ENCODE measurements around the gene DGKG.

GRCh38 chr3:186299327-186299726 is 62.7 kb downstream of the DGKG start:
- no peak for TF ChIP-seq BCLAF1 (IDR thresholded peaks at IDR 0.05)
- TF ChIP-seq, protein P1, sequence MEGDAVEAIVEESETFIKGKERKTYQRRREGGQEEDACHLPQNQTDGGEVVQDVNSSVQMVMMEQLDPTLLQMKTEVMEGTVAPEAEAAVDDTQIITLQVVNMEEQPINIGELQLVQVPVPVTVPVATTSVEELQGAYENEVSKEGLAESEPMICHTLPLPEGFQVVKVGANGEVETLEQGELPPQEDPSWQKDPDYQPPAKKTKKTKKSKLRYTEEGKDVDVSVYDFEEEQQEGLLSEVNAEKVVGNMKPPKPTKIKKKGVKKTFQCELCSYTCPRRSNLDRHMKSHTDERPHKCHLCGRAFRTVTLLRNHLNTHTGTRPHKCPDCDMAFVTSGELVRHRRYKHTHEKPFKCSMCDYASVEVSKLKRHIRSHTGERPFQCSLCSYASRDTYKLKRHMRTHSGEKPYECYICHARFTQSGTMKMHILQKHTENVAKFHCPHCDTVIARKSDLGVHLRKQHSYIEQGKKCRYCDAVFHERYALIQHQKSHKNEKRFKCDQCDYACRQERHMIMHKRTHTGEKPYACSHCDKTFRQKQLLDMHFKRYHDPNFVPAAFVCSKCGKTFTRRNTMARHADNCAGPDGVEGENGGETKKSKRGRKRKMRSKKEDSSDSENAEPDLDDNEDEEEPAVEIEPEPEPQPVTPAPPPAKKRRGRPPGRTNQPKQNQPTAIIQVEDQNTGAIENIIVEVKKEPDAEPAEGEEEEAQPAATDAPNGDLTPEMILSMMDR (IDR thresholded peaks at IDR 0.05 in 2 of 3, conservative IDR thresholded peaks at IDR 0.05 in 1 of 3; ENCODE audit: control insufficient read depth in 2 of 3, extremely low read depth in 1 of 3, insufficient read depth in 1 of 3, low read depth in 3 of 3, low read length in 3 of 3), result no peak
- TF ChIP-seq POLR2A (IDR thresholded peaks at IDR 0.05; ENCODE audit: low read depth, low read length), result no peak
- no peak for TF ChIP-seq PRDM15 (CRISPR knock-in tag; IDR thresholded peaks at IDR 0.05)
- TF ChIP-seq RFX5 (IDR thresholded peaks at IDR 0.05; ENCODE audit: low read depth, low read length), result no peak
- TF ChIP-seq EP300 (IDR thresholded peaks at IDR 0.05; ENCODE audit: borderline replicate concordance in 1 of 2, control insufficient read depth in 1 of 2, low read depth in 2 of 2, low read length in 2 of 2), result no peak
- no peak for TF ChIP-seq USF1 (IDR thresholded peaks at IDR 0.05; ENCODE audit: borderline replicate concordance, extremely low read length, insufficient read depth, low read depth, low read length)
- TF ChIP-seq, protein P2, sequence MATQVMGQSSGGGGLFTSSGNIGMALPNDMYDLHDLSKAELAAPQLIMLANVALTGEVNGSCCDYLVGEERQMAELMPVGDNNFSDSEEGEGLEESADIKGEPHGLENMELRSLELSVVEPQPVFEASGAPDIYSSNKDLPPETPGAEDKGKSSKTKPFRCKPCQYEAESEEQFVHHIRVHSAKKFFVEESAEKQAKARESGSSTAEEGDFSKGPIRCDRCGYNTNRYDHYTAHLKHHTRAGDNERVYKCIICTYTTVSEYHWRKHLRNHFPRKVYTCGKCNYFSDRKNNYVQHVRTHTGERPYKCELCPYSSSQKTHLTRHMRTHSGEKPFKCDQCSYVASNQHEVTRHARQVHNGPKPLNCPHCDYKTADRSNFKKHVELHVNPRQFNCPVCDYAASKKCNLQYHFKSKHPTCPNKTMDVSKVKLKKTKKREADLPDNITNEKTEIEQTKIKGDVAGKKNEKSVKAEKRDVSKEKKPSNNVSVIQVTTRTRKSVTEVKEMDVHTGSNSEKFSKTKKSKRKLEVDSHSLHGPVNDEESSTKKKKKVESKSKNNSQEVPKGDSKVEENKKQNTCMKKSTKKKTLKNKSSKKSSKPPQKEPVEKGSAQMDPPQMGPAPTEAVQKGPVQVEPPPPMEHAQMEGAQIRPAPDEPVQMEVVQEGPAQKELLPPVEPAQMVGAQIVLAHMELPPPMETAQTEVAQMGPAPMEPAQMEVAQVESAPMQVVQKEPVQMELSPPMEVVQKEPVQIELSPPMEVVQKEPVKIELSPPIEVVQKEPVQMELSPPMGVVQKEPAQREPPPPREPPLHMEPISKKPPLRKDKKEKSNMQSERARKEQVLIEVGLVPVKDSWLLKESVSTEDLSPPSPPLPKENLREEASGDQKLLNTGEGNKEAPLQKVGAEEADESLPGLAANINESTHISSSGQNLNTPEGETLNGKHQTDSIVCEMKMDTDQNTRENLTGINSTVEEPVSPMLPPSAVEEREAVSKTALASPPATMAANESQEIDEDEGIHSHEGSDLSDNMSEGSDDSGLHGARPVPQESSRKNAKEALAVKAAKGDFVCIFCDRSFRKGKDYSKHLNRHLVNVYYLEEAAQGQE (IDR thresholded peaks at IDR 0.05; ENCODE audit: low read depth, low read length), result peak; percentile 43; the same call in 1 of the 2 replicates
- no peak for TF ChIP-seq SMARCA5 (IDR thresholded peaks at IDR 0.05)
- no peak for TF ChIP-seq IRF3 (IDR thresholded peaks at IDR 0.05)
- no peak for TF ChIP-seq CREB1 (IDR thresholded peaks at IDR 0.05; ENCODE audit: low read depth)
